ENCODE data around the gene AGBL4.
A peak's percentile ranks its signal among the peaks of the same experiment; 100 is the strongest.

Gene AGBL4

DNA sequence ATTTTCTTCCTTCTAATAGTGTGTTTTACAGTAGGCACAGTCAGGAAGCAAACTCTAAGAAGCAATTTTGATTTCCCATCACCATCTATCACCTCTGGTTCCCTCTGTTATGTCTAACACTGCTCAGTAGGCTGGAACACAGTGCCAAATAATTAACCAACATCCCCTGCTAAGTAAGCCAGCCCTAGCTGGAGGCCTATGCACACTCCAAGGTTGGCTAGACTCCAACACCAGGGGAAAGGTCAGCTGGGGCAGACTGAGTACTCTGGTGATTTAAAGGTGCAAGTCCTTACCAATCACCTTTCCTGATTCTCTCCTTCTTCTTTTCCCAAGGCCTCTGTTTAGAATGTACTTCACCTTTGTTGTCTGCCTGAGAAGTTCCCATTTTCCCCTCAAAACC, 1200.6 kb downstream of the AGBL4 start:
- ChIA-PET POLR2A (no interaction called here), CTCF (no interaction called here)
- TF ChIP-seq CTCF (IDR thresholded peaks at IDR 0.05; ENCODE audit: control extremely low read depth, extremely low read depth, low read depth, missing control alignments), result no peak
- no peak for DNase-seq (ENCODE audit: extremely low spot score)

GRCh38 chr1:48820491-48820890, 1203.3 kb downstream of the AGBL4 start:
- POLR2A ChIA-PET, result no interaction called here
- DNase-seq (ENCODE audit: extremely low spot score), result no peak
- no peak for TF ChIP-seq CTCF (IDR thresholded peaks at IDR 0.05; ENCODE audit: control extremely low read depth, extremely low read depth, low read depth, missing control alignments)
- CTCF ChIA-PET, result interaction anchor here (4.8 kb wide), 1 partner anchor 140 kb away, joined by 128 read pairs; no protein-coding TSS in a partner anchor

DNA sequence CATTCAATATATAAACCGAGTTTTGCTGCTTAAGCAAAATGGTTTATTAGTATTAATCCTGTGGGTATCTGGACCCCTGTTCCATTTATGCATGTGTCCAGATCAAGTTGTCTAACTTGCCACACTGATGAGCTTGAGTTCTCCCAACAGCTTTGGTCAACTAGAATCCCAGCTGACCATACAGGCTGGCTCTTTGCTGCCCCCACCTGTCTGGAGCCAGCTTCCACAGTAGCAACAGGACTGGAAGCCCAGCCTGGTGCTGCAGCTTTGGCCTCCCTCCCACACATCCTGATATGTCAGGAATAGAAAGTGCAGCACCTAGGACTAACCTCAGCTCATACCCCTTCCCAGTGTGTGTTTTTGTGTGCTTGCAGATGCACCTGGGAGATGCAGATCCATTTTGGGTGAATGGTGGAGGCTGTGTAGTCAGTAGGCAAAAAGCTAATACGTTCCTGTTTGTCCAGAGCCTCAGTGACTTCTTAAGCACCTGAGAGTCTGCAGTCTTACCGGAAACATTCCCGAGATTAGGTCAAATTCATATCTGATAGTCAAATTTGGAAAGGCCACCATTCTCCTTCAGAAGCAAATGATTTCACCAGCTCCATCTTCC, 1206.1 kb downstream of the AGBL4 start:
- peak; percentile 95 for TF ChIP-seq CTCF (IDR thresholded peaks at IDR 0.05; ENCODE audit: control extremely low read depth, extremely low read depth, low read depth, missing control alignments)
- ChIA-PET POLR2A (no interaction called here), CTCF (interaction anchor here (0.7 to 4.8 kb wide), 41 partner anchors 8 to 280 kb away, joined by 3 to 128 read pairs (median 5); no protein-coding TSS in a partner anchor)
- DNase-seq (ENCODE audit: extremely low spot score), result peak; percentile 35

DNA sequence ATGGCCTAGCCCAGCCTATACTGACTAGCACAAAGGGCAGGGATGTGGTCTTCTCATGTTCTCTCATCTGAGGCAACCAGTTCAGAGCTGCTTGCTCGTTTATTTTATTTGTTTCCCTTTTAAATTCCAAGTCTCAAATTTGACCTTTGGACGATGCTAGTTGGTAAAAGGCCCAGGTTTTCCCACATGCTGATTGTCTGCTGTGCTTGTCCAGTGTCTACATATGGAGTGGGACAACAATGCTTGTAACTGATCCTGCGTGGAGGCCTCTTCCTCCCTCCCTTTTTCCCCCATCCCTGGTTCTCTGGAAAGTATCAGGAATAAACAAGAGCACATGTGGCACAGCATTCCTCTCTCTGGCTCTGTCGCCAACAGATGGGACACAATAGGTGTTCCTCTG, 1213.0 kb downstream of the AGBL4 start:
- TF ChIP-seq CTCF (IDR thresholded peaks at IDR 0.05; ENCODE audit: control extremely low read depth, extremely low read depth, low read depth, missing control alignments), result no peak
- ChIA-PET CTCF (interaction anchor here (1.0 to 1.6 kb wide), 2 partner anchors 10 to 134 kb away, joined by 4 to 7 read pairs; no protein-coding TSS in a partner anchor), POLR2A (interaction anchor here (0.6 kb wide), 1 partner anchor 46 kb away, joined by 3 read pairs; no protein-coding TSS in a partner anchor)
- DNase-seq (ENCODE audit: extremely low spot score), result no peak

- ChIA-PET POLR2A (no interaction called here), CTCF (interaction anchor here (0.9 to 2.1 kb wide), 2 partner anchors 9 to 131 kb away, joined by 4 to 13 read pairs; no protein-coding TSS in a partner anchor)
- no peak for TF ChIP-seq CTCF (IDR thresholded peaks at IDR 0.05; ENCODE audit: control extremely low read depth, extremely low read depth, low read depth, missing control alignments)
- DNase-seq (ENCODE audit: extremely low spot score), result no peak
Observed at GRCh38 chr1:48808496-48808895, 1215.3 kb downstream of the AGBL4 start.

DNA sequence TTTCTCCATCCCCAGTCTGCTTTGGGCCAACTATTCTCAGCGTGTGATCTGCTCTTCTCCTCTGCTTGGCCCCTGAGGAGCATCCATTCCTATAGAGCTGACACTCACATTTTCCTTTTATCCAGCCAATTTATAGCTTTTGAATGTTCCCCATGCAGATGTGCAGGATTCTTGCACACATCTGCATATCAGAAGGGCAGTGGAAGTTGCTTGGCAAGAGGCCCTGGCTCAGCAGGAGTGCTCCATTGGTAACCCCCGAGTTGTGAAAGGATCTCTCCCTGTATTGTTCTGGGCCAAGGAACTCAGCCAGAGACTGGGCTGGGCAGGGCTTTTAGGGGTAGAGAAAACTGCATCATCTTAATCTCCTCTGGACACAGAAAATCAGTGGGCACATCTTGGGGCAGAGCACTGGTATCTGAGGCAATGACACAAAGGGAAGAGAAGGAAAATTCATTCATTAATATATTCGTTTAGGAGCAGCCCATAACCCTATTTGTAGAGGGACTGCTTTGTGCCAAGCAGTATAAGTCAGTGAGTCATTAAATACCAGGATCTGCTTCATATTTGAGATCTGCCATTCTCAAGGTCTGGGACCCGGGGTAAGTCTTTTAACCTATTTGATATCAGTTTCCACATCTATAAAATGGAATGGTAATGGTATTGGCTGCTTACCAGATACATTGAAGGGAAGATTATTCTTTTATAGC, 1216.0 kb downstream of the AGBL4 start:
- no peak for DNase-seq (ENCODE audit: extremely low spot score)
- ChIA-PET POLR2A (no interaction called here), CTCF (no interaction called here)
- TF ChIP-seq CTCF (IDR thresholded peaks at IDR 0.05; ENCODE audit: control extremely low read depth, extremely low read depth, low read depth, missing control alignments), result no peak

Data from GM10248 (cell line).